Prostate gland (tissue), 2 donors: ENCODE measurements around the gene PRSS8. TPM values are rescaled to one million over a fixed set of nuclear protein-coding genes. Genes with fewer than 3 reads are reported as not detected.
"Not testable (repeated sequence)": the region's sequence is repeated elsewhere in the genome, so short reads cannot be mapped to it uniquely, and the experiment has no call there.

ENCODE experiments used
- DNase-seq: peaks from one replicate; pipeline ENCODE4 v3.0.0-alpha.2; 2019; ENCODE audit warnings: low spot score
- H3K27ac ChIP-seq, 2 donors: fragments of 200-600 bp; sonication (generic); 2 replicates each; pipeline ENCODE4 v1.5.1; 2017 to 2019
- H3K27me3 ChIP-seq: fragments of 200-600 bp; sonication (generic); replicated peaks from 2 replicates; pipeline ENCODE4 v1.5.1; 2019; ENCODE audit not compliant: insufficient read depth
- H3K36me3 ChIP-seq, 2 donors: fragments of 200-600 bp; sonication (generic); 1 replicate in 1 of 2; 2 replicates in 1 of 2; pipeline versions ENCODE4 v1.5.1 to v1.8.1; 2017 to 2019
- H3K4me1 ChIP-seq: fragments of 200-600 bp; sonication (generic); replicated peaks from 2 replicates; pipeline ENCODE4 v1.5.1; 2019
- H3K4me3 ChIP-seq, 2 donors: fragments of 200-600 bp; sonication (generic); 2 replicates each; pipeline ENCODE4 v1.5.1; 2017 to 2019
- H3K9me3 ChIP-seq: fragments of 200-600 bp; sonication (generic); 2 replicates; pipeline ENCODE4 v1.5.1; 2017
- CTCF ChIP-seq, 4 experiments: fragments of 200-600 bp in 2 of 4; fragments of 450-650 bp in 2 of 4; sonication (generic) in 2 of 4; IDR thresholded peaks; 1 replicate in 3 of 4; 2 replicates in 1 of 4; pipeline ENCODE4 v1.5.1; 2016 to 2019; ENCODE audit warnings: antibody characterized with exemption in 4 of 4, mild to moderate bottlenecking in 2 of 4, moderate library complexity in 2 of 4
- POLR2A ChIP-seq: fragments of 450-650 bp; IDR thresholded peaks from one replicate; pipeline ENCODE4 v1.6.1; 2016; ENCODE audit warnings: antibody characterized with exemption, mild to moderate bottlenecking
- POLR2AphosphoS5 ChIP-seq: sonication (generic); formaldehyde crosslinking; IDR thresholded peaks from one replicate; pipeline ENCODE4 v1.6.1; 2017; ENCODE audit warnings: antibody characterized with exemption
- WGBS: methylation state at CpG from one replicate; pipeline ENCODE4 v1.1.5; 2018; 5-methylcytosine and 5-hydroxymethylcytosine counted together
- intact Hi-C: fragments of 100-400 bp; cut with DNase I; formaldehyde crosslinking; loops from one replicate; pipeline ENCODE4 v1.14.2; 2022
- total RNA-seq, 2 donors: library from RNA; depleted of rRNA; stranded (reverse); fragments of >200 nt; gene quantifications; one replicate each; pipeline ENCODE4 v1.1.0, GENCODE V29; 2016

PRSS8 gene
- total RNA-seq, 2 donors from 2014 or later: 29.9 to 118 TPM

GRCh38 chr16:31149332-31149731 lies 13.8 kb upstream of the PRSS8 start:
- Histone ChIP-seq H3K27me3 (no peaks in the 10 kb centered on the region), H3K36me3 (no peaks in the 10 kb centered on the region), H3K9me3 (no peaks in the 10 kb centered on the region), H3K27ac (no peak overlapping the region), H3K4me3 (no peak overlapping the region), H3K4me1 (no peaks in the 10 kb centered on the region)
- DNase-seq: no peak
- 89% methylated on average over 5 of the region's 5 CpGs for WGBS
- TF ChIP-seq POLR2AphosphoS5 (no peak), POLR2A (no peak), CTCF (IDR thresholded peaks at IDR 0.05) (no peak)
- intact Hi-C loops: loop anchor here (5.0 kb wide), 1 partner anchor 167 kb away; no protein-coding TSS in a partner anchor

GRCh38 chr16:31148896-31149295 lies 13.4 kb upstream of the PRSS8 start:
- WGBS: 78% methylated on average over 25 of the region's 25 CpGs
- no peaks in the 10 kb centered on the region for H3K9me3 ChIP-seq
- no peak overlapping the region for H3K4me3 ChIP-seq
- no peak for DNase-seq
- TF ChIP-seq POLR2AphosphoS5 (no peak), CTCF (IDR thresholded peaks at IDR 0.05) (no peak)
- no peak overlapping the region for H3K27ac ChIP-seq
- intact Hi-C loops: loop anchor here (5.0 kb wide), 1 partner anchor 167 kb away; no protein-coding TSS in a partner anchor
- no peaks in the 10 kb centered on the region for H3K36me3 ChIP-seq
- H3K4me1 ChIP-seq: no peaks in the 10 kb centered on the region
- H3K27me3 ChIP-seq: no peaks in the 10 kb centered on the region

GRCh38 chr16:31148281-31148728 lies 12.8 kb upstream of the PRSS8 start:
- WGBS: 18% methylated on average over 32 of the region's 40 CpGs
- Histone ChIP-seq H3K27ac (no peak overlapping the region), H3K27me3 (no peaks in the 10 kb centered on the region), H3K4me3 (no peak overlapping the region), H3K9me3 (no peaks in the 10 kb centered on the region), H3K4me1 (no peaks in the 10 kb centered on the region), H3K36me3 (no peaks in the 10 kb centered on the region)
- peak; percentile 59 for DNase-seq
- intact Hi-C loops: loop anchor here (5.0 kb wide), 1 partner anchor 166 kb away; no protein-coding TSS in a partner anchor
- TF ChIP-seq CTCF (IDR thresholded peaks at IDR 0.05) (peak in 1 of 4 experiments; percentile 13), POLR2A (no peak)

GRCh38 chr16:31147574-31147973 lies 12.0 kb upstream of the PRSS8 start:
- no peak for DNase-seq
- no peaks in the 10 kb centered on the region for H3K4me1 ChIP-seq
- TF ChIP-seq POLR2AphosphoS5: no peak
- no peak for TF ChIP-seq POLR2A
- no peak for TF ChIP-seq CTCF (IDR thresholded peaks at IDR 0.05)
- no peaks in the 10 kb centered on the region for H3K36me3 ChIP-seq
- H3K4me3 ChIP-seq: no peak overlapping the region
- no peaks in the 10 kb centered on the region for H3K9me3 ChIP-seq
- WGBS: 96% methylated on average over 3 of the region's 3 CpGs
- intact Hi-C loops: loop anchor here (5.0 kb wide), 1 partner anchor 165 kb away; no protein-coding TSS in a partner anchor
- no peak overlapping the region for H3K27ac ChIP-seq
- H3K27me3 ChIP-seq: no peaks in the 10 kb centered on the region

- 78% methylated on average over 12 of the region's 12 CpGs for WGBS
- DNase-seq: no peak
- Histone ChIP-seq H3K4me3 (no peak overlapping the region), H3K27ac (no peak overlapping the region), H3K36me3 (no peaks in the 10 kb centered on the region), H3K4me1 (peaks cover 7% of the 10 kb centered on the region), H3K9me3 (no peaks in the 10 kb centered on the region), H3K27me3 (no peaks in the 10 kb centered on the region)
- intact Hi-C loops: loop anchor here (5.0 kb wide), 1 partner anchor 163 kb away; no protein-coding TSS in a partner anchor
- TF ChIP-seq POLR2A (no peak), POLR2AphosphoS5 (no peak), CTCF (IDR thresholded peaks at IDR 0.05) (no peak)
Measured at GRCh38 chr16:31145398-31145990, 10.0 kb upstream of the PRSS8 start.

- intact Hi-C loops: loop anchor here (5.0 kb wide), 2 partner anchors 37 to 52 kb away; partner anchors contain the start of genes BCKDK and VKORC1
- H3K9me3 ChIP-seq: not testable (repeated sequence)
Measured at GRCh38 chr16:31144418-31144817, 8.9 kb upstream of the PRSS8 start.

More at GRCh38 chr16:31144418-31144817, 8.9 kb upstream of the PRSS8 start:
- H3K27me3 ChIP-seq, H3K4me1 ChIP-seq, H3K4me3 ChIP-seq, H3K36me3 ChIP-seq, DNase-seq, H3K27ac ChIP-seq: not testable (repeated sequence)
- WGBS: 86% methylated on average over 7 of the region's 7 CpGs
